H1 (cell line): Measurements from ENCODE around the gene IFT74. TPM values are rescaled to one million over a fixed set of nuclear protein-coding genes. Genes with fewer than 3 reads are reported as not detected.

Source experiments
- CTCF ChIA-PET: fragments of 300-600 bp; sonication (Branson Sonifier 250); formaldehyde crosslinking; loops from one replicate; lab custom pipeline; 2021; ENCODE audit not compliant: partially characterized antibody; lab: Charles Lee
- POLR2A ChIA-PET: fragments of 300-600 bp; sonication (Branson Sonifier 250); formaldehyde crosslinking; loops from one replicate; lab custom pipeline; 2021; ENCODE audit warnings: inconsistent platforms; ENCODE audit not compliant: partially characterized antibody; lab: Charles Lee
- DNase-seq, 2 experiments: peaks; one replicate each; pipeline versions ENCODE4 v3.0.0 to v3.0.0-alpha.2; 2010 to 2022; ENCODE audit warnings: low spot score in 2 of 2, low read depth in 1 of 2, mixed read lengths in 1 of 2
- FAIRE-seq: peaks from 2 replicates; lab custom pipeline; 2011; peaks lifted over from hg19 to GRCh38; lab: Jason Lieb, UNC
- H2AFZ ChIP-seq: 2 replicates; pipeline ENCODE4 v1.8.1; 2012; ENCODE audit warnings: low read length, inconsistent platforms
- H2AK5ac ChIP-seq: 2 replicates; pipeline ENCODE4 v1.6.1; 2013; ENCODE audit warnings: low read depth, low read length
- H2BK120ac ChIP-seq: replicated peaks from 2 replicates; pipeline ENCODE3; 2013; ENCODE audit warnings: low read depth, low read length, inconsistent platforms
- H2BK12ac ChIP-seq: 2 replicates; pipeline ENCODE4 v1.6.1; 2013; ENCODE audit warnings: low read depth, low read length
- H2BK15ac ChIP-seq: 2 replicates; pipeline ENCODE4 v1.6.1; 2013; ENCODE audit warnings: low read length
- H2BK20ac ChIP-seq: 2 replicates; pipeline ENCODE4 v1.6.1; 2013; ENCODE audit warnings: low read length
- H2BK5ac ChIP-seq: 2 replicates; pipeline ENCODE4 v1.6.1; 2013; ENCODE audit warnings: low read depth, low read length
- H3K14ac ChIP-seq: 2 replicates; pipeline ENCODE4 v1.6.1; 2013; ENCODE audit warnings: inconsistent platforms; ENCODE audit not compliant: insufficient read length
- H3K18ac ChIP-seq: 2 replicates; pipeline ENCODE4 v1.6.1; 2013; ENCODE audit warnings: low read length; ENCODE audit errors: extremely low read depth
- H3K23ac ChIP-seq: 2 replicates; pipeline ENCODE4 v1.6.1; 2013; ENCODE audit warnings: inconsistent platforms; ENCODE audit not compliant: insufficient read length
- H3K23me2 ChIP-seq: 2 replicates; pipeline ENCODE4 v1.6.1; 2013; ENCODE audit warnings: low read depth, low read length
- H3K27ac ChIP-seq: 2 replicates; pipeline ENCODE4 v1.6.1; 2011; ENCODE audit warnings: low read depth, low read length, inconsistent platforms
- H3K27me3 ChIP-seq, 4 experiments: replicated peaks in 1 of 4; 1 replicate in 1 of 4; 2 replicates in 3 of 4; pipeline versions ENCODE4 v1.6.1 to v1.8.1; 2011 to 2013; ENCODE audit warnings: low read length in 3 of 4, mild to moderate bottlenecking in 3 of 4, inconsistent platforms in 2 of 4, mixed read lengths in 2 of 4, moderate library complexity in 1 of 4; ENCODE audit not compliant: control insufficient read depth in 3 of 4, insufficient read depth in 3 of 4; ENCODE audit errors: extremely low read depth in 1 of 4
- H3K36me3 ChIP-seq, 4 experiments: 2 replicates each; pipeline versions ENCODE4 v1.6.1 to v1.8.1; 2011 to 2013; ENCODE audit warnings: mild to moderate bottlenecking in 4 of 4, low read length in 3 of 4, moderate library complexity in 2 of 4, control low read depth in 1 of 4, inconsistent platforms in 1 of 4; ENCODE audit not compliant: insufficient read depth in 4 of 4, control insufficient read depth in 2 of 4
- H3K4ac ChIP-seq: replicated peaks from 2 replicates; pipeline ENCODE3; 2013; ENCODE audit warnings: low read length, low read depth, mixed read lengths, inconsistent platforms; ENCODE audit not compliant: insufficient read length
- H3K4me1 ChIP-seq, 4 experiments: replicated peaks in 1 of 4; 1 replicate in 1 of 4; 2 replicates in 3 of 4; pipeline versions ENCODE4 v1.6.1 to v1.8.1; 2011 to 2013; ENCODE audit warnings: low read length in 3 of 4, inconsistent platforms in 2 of 4, mixed read lengths in 1 of 4; ENCODE audit not compliant: insufficient read depth in 4 of 4, control insufficient read depth in 3 of 4
- H3K4me2 ChIP-seq, 2 experiments: 2 replicates each; pipeline versions ENCODE4 v1.6.1 to v1.8.1; 2011 to 2013; ENCODE audit warnings: low read depth in 2 of 2, low read length in 2 of 2, control low read depth in 1 of 2, inconsistent platforms in 1 of 2, mild to moderate bottlenecking in 1 of 2; ENCODE audit not compliant: insufficient read depth in 1 of 2
- H3K4me3 ChIP-seq, 4 experiments: fragments of 200-600, 300-600 bp in 1 of 4; sonication (generic), shearing (Covaris generic), sonication (Bioruptor Twin) in 1 of 4; 2 replicates each; pipeline versions ENCODE4 v1.5.1 to v1.8.1; 2011 to 2016; ENCODE audit warnings: low read length in 4 of 4, low read depth in 3 of 4, control low read depth in 2 of 4, inconsistent platforms in 2 of 4, mild to moderate bottlenecking in 2 of 4, mixed read lengths in 1 of 4, moderate library complexity in 1 of 4; ENCODE audit not compliant: insufficient read depth in 2 of 4; ENCODE audit errors: extremely low read depth in 1 of 4
- H3K56ac ChIP-seq: replicated peaks from 2 replicates; pipeline ENCODE3; 2013; ENCODE audit warnings: low read depth, mild to moderate bottlenecking, mixed read lengths, low read length, inconsistent platforms; ENCODE audit not compliant: insufficient read length
- H3K79me1 ChIP-seq: 2 replicates; pipeline ENCODE4 v1.6.1; 2013; ENCODE audit warnings: low read depth, low read length, control low read depth
- H3K79me2 ChIP-seq, 2 experiments: 2 replicates each; pipeline versions ENCODE4 v1.6.1 to v1.8.1; 2012 to 2013; ENCODE audit warnings: low read length in 2 of 2, mild to moderate bottlenecking in 2 of 2, inconsistent platforms in 1 of 2; ENCODE audit not compliant: insufficient read depth in 2 of 2, control insufficient read depth in 1 of 2
- H3K9ac ChIP-seq, 4 experiments: replicated peaks in 1 of 4; 1 replicate in 1 of 4; 2 replicates in 3 of 4; pipeline versions ENCODE4 v1.6.1 to v1.8.1; 2011 to 2013; ENCODE audit warnings: low read depth in 3 of 4, low read length in 3 of 4, control low read depth in 2 of 4, mild to moderate bottlenecking in 2 of 4, moderate library complexity in 2 of 4, inconsistent platforms in 1 of 4; ENCODE audit errors: extremely low read depth in 1 of 4
- H3K9me3 ChIP-seq, 2 experiments: 2 replicates each; pipeline versions ENCODE4 v1.6.1 to v1.8.1; 2012 to 2013; ENCODE audit warnings: mild to moderate bottlenecking in 2 of 2, moderate library complexity in 2 of 2, control low read depth in 1 of 2, inconsistent platforms in 1 of 2, low read depth in 1 of 2, low read length in 1 of 2, mixed read lengths in 1 of 2; ENCODE audit not compliant: insufficient read depth in 2 of 2
- H4K20me1 ChIP-seq, 2 experiments: replicated peaks in 1 of 2; 2 replicates each; pipeline versions ENCODE3 to v1.8.1; 2011 to 2013; ENCODE audit warnings: inconsistent platforms in 2 of 2, low read length in 2 of 2, mild to moderate bottlenecking in 1 of 2; ENCODE audit not compliant: insufficient read depth in 2 of 2, control insufficient read depth in 1 of 2
- H4K5ac ChIP-seq: 2 replicates; pipeline ENCODE4 v1.6.1; 2013; ENCODE audit warnings: low read length, low read depth, mixed read lengths, inconsistent platforms; ENCODE audit not compliant: insufficient read length
- H4K8ac ChIP-seq: 2 replicates; pipeline ENCODE4 v1.8.0; 2013; ENCODE audit warnings: mild to moderate bottlenecking, moderate library complexity, low read length, inconsistent platforms; ENCODE audit not compliant: insufficient read depth; ENCODE audit errors: extremely low read depth
- H4K91ac ChIP-seq: replicated peaks from 2 replicates; pipeline ENCODE3; 2013; ENCODE audit warnings: low read length, mixed read lengths, inconsistent platforms; ENCODE audit not compliant: insufficient read length
- CBX5 ChIP-seq: fragments of 300-800, 300-1000 bp; sonication (generic); IDR thresholded peaks from 2 replicates; pipeline ENCODE4 v1.7.1; 2016; ENCODE audit warnings: antibody characterized with exemption, low read length, low read depth
- WGBS, 2 experiments: shearing (Covaris generic) in 1 of 2; methylation state at CpG; one replicate each; pipeline versions ENCODE4 v1.1.6 to v1.1.7; 2013 to 2015; ENCODE audit warnings: low lambda C conversion rate in 2 of 2, mixed read lengths in 2 of 2, inconsistent platforms in 1 of 2, low coverage in 1 of 2, missing lambda C conversion rate in 1 of 2; ENCODE audit not compliant: insufficient replicate concordance in 2 of 2, insufficient coverage in 1 of 2, insufficient read length in 1 of 2; ENCODE audit errors: extremely low coverage in 1 of 2, missing lambda C conversion rate in 1 of 2; 5-methylcytosine and 5-hydroxymethylcytosine counted together
- polyA plus RNA-seq, 7 experiments: library from polyadenylated mRNA; depleted of rRNA in 3 of 7; stranded (reverse) in 5 of 7; unstranded in 2 of 7; fragments of >200 nt in 5 of 7; fragments of 200-250 nt in 2 of 7; gene quantifications; 1 replicate in 5 of 7; 2 replicates in 1 of 7; 4 replicates in 1 of 7; pipeline versions ENCODE4 v1.2.1 to v1.2.3, GENCODE V29; 2011 to 2013; ENCODE audit warnings: missing spikeins in 2 of 7, mixed read lengths in 2 of 7
- total RNA-seq: library from RNA; stranded (reverse); fragmentation: NEBNext Ultra II Directional; extraction: Animal tissue kit (Norgen Biotek cat#: 25700); gene quantifications from 2 replicates; pipeline ENCODE4 v1.2.1, GENCODE V29; 2021

IFT74 gene
- total and polyA plus RNA-seq, 2 of the 8 experiments (the other 6 are each of a cell fraction or from before 2014, with no cell fraction given) = 4.4 to 17.8 TPM

DNA sequence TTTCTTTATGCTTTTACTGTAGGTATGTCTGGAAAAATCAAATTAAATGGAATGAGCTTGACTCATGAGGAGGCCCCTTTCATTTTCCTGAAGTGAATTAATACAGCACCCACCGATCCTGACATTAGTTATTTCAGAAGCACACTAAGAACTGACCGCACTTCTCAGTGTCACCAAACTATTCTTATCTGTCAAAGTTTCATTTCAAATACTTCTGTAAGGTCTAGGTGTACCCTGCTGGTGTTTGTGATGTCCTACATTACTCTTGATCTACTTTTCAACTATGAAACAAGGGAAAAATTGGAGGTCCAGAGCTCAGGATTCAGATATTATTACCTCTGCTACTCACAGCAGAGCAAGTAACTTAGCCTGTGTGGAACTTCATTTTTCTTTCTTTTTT lies 151.0 kb downstream of the IFT74 start:
- CTCF ChIA-PET = no interaction called here
- 98% methylated on average over 2 of the region's 2 CpGs; no CpG with 5 or more reads in 1 of the 2 experiments for whole genome bisulfite sequencing, 2 experiments
- TF ChIP-seq CBX5 = no peak

More for the DNA sequence above, 151.0 kb downstream of the IFT74 start:
- H3K18ac ChIP-seq = no peak overlapping the region
- H4K91ac ChIP-seq = no peak overlapping the region
- no peak overlapping the region for H3K23ac ChIP-seq
- no peak overlapping the region for H2AK5ac ChIP-seq
- H3K56ac ChIP-seq = no peak overlapping the region
- H4K20me1 ChIP-seq = no peaks in the 10 kb centered on the region
- no peak overlapping the region for H2BK20ac ChIP-seq
- no peaks in the 10 kb centered on the region for H3K79me1 ChIP-seq
- DNase-seq (no peak), FAIRE-seq (no peak)
- H2BK15ac ChIP-seq = no peak overlapping the region
- H3K4ac ChIP-seq = no peak overlapping the region
- no peaks in the 10 kb centered on the region for H3K27me3 ChIP-seq
- H3K27ac ChIP-seq = no peak overlapping the region
- peaks cover 0 to 8% (median 1%) of the 10 kb centered on the region in 4 experiments; a peak in 1 of 7 replicates for H3K4me1 ChIP-seq
- H2BK12ac ChIP-seq = no peak overlapping the region
- no peak overlapping the region for H3K9ac ChIP-seq
- no peaks in the 10 kb centered on the region for H3K36me3 ChIP-seq
- H2BK120ac ChIP-seq = no peak overlapping the region
- peaks cover 5% of the 10 kb centered on the region; the same call in 1 of the 2 replicates for H3K23me2 ChIP-seq
- no peak overlapping the region for H3K4me2 ChIP-seq
- H3K4me3 ChIP-seq = no peak overlapping the region
- H2AFZ ChIP-seq = no peak overlapping the region
- peaks cover 0 to 24% of the 10 kb centered on the region in 2 experiments; a peak in 2 of 4 replicates for H3K79me2 ChIP-seq
- no peaks in the 10 kb centered on the region for H3K9me3 ChIP-seq
- H2BK5ac ChIP-seq = no peak overlapping the region
- no peak overlapping the region for H3K14ac ChIP-seq
- POLR2A ChIA-PET = interaction anchor here (0.6 kb wide), 1 partner anchor 46 kb away, joined by 3 read pairs; no protein-coding TSS in a partner anchor
- no peak overlapping the region for H4K5ac ChIP-seq
- no peak overlapping the region for H4K8ac ChIP-seq
